HepG2 (cell line): Measurements from ENCODE around the gene CD244. TPM values are rescaled to one million over a fixed set of nuclear protein-coding genes. Genes with fewer than 3 reads are reported as not detected.

Experiments used
- ATAC-seq: fragments of 200-7000 bp; cut with Tn5 transposase; 3 replicates; pipeline ENCODE4 v1.9.1; 2020; ENCODE audit warnings: mild to moderate bottlenecking, moderate library complexity
- BruUV-seq: library from RNA; stranded (reverse); fragments of 400-500 nt; replicated peaks from 2 replicates; lab custom pipeline; 2021; lab: Mats Ljungman, UMichigan
- CTCF ChIA-PET: fragments of 300-600 bp; formaldehyde crosslinking; extraction: SDS; loops from one replicate; lab custom pipeline; 2021; ENCODE audit warnings: low total read pairs, inconsistent platforms, low intra/inter-chr PET ratio; lab: Yijun Ruan, JAX
- POLR2A ChIA-PET: fragments of 350-600 bp; sonication (Branson Sonifier 250); formaldehyde crosslinking; loops from one replicate; lab custom pipeline; 2020; ENCODE audit warnings: antibody characterized with exemption, inconsistent platforms; lab: Yijun Ruan, JAX
- DNase-seq: peaks from one replicate; pipeline ENCODE4 v3.0.0-alpha.2; 2015; ENCODE audit warnings: low spot score
- FAIRE-seq: peaks from 3 replicates; lab custom pipeline; 2011; peaks lifted over from hg19 to GRCh38; lab: Jason Lieb, UNC
- H2AFZ ChIP-seq: one replicate; pipeline ENCODE4 v1.6.1; 2011; ENCODE audit warnings: low read length, inconsistent platforms
- H3K27ac ChIP-seq: fragments of 300-600 bp; 3 replicates; pipeline ENCODE4 v1.8.0; 2011; ENCODE audit warnings: mixed run types, mild to moderate bottlenecking, mixed read lengths, low read length, inconsistent platforms; ENCODE audit not compliant: insufficient read depth; ENCODE audit errors: extremely low read length
- H3K27me3 ChIP-seq, 2 experiments: fragments of 200-600 bp in 1 of 2; 2 replicates in 1 of 2; 3 replicates in 1 of 2; pipeline versions ENCODE4 v1.6.0 to v1.8.0; 2011; ENCODE audit warnings: low read length in 2 of 2, mild to moderate bottlenecking in 2 of 2, moderate library complexity in 2 of 2, inconsistent platforms in 1 of 2; ENCODE audit not compliant: insufficient read depth in 2 of 2, control insufficient read depth in 1 of 2
- H3K36me3 ChIP-seq, 2 experiments: fragments of 200-600 bp in 1 of 2; replicated peaks in 1 of 2; 2 replicates in 1 of 2; 3 replicates in 1 of 2; pipeline versions ENCODE4 v1.5.1 to v1.8.0; 2011; ENCODE audit warnings: low read length in 2 of 2, inconsistent platforms in 1 of 2; ENCODE audit not compliant: insufficient read depth in 2 of 2, control insufficient read depth in 1 of 2
- H3K4me1 ChIP-seq: 2 replicates; pipeline ENCODE4 v1.5.1; 2012; ENCODE audit warnings: low read length, inconsistent platforms; ENCODE audit not compliant: insufficient read depth
- H3K4me2 ChIP-seq: 2 replicates; pipeline ENCODE4 v1.6.0; 2011; ENCODE audit warnings: low read depth, low read length, inconsistent platforms
- H3K4me3 ChIP-seq, 3 experiments: fragments of 200-600 bp in 1 of 3; sonication (generic), shearing (Covaris generic) in 1 of 3; replicated peaks in 1 of 3; 2 replicates each; pipeline ENCODE4 v1.5.1; 2011 to 2016; ENCODE audit warnings: low read length in 3 of 3, inconsistent platforms in 2 of 3, low read depth in 2 of 3, mild to moderate bottlenecking in 2 of 3, control low read depth in 1 of 3, mixed read lengths in 1 of 3; ENCODE audit not compliant: insufficient read depth in 1 of 3
- H3K79me2 ChIP-seq: one replicate; pipeline ENCODE4 v1.6.1; 2011; ENCODE audit warnings: low read length, inconsistent platforms; ENCODE audit not compliant: insufficient read depth
- H3K9ac ChIP-seq: 2 replicates; pipeline ENCODE4 v1.6.0; 2011; ENCODE audit warnings: mild to moderate bottlenecking, low read depth, low read length, inconsistent platforms; ENCODE audit not compliant: insufficient read depth
- H3K9me3 ChIP-seq: 2 replicates; pipeline ENCODE4 v1.5.1; 2012; ENCODE audit warnings: mild to moderate bottlenecking, low read length
- H4K20me1 ChIP-seq: 2 replicates; pipeline ENCODE4 v1.6.0; 2011; ENCODE audit warnings: inconsistent platforms, mild to moderate bottlenecking, low read length, moderate library complexity; ENCODE audit not compliant: insufficient read depth
- BCL3 ChIP-seq: sonication (generic); formaldehyde crosslinking; IDR thresholded peaks from 2 replicates; pipeline ENCODE4 v1.5.1; 2020; ENCODE audit warnings: mild to moderate bottlenecking, missing genetic modification reagents, moderate library complexity
- BRD4 ChIP-seq: sonication (generic); formaldehyde crosslinking; IDR thresholded peaks from 2 replicates; pipeline ENCODE4 v1.4.0; 2020; ENCODE audit warnings: missing genetic modification reagents
- IRX3 ChIP-seq: sonication (generic); formaldehyde crosslinking; IDR thresholded peaks from 2 replicates; pipeline ENCODE4 v1.8.1; 2023; ENCODE audit warnings: mild to moderate bottlenecking, low read depth, missing genetic modification reagents, borderline replicate concordance
- NCOR1 ChIP-seq: fragments of 200-600 bp; sonication (generic); IDR thresholded peaks from 2 replicates; pipeline ENCODE4 v1.7.0; 2017; ENCODE audit warnings: antibody characterized with exemption, low read length, borderline replicate concordance
- POLR2AphosphoS5 ChIP-seq: IDR thresholded peaks from 2 replicates; pipeline ENCODE4 v1.6.1; 2012; ENCODE audit warnings: low read depth, low read length
- PTBP1 ChIP-seq: fragments of 200-400 bp; formaldehyde crosslinking; IDR thresholded peaks from 2 replicates; pipeline ENCODE4 v1.6.1; 2018; ENCODE audit warnings: low read length, low read depth; ENCODE audit not compliant: poor library complexity, severe bottlenecking
- RXRA ChIP-seq: sonication (generic); formaldehyde crosslinking; IDR thresholded peaks from 2 replicates; pipeline ENCODE4 v1.5.1; 2020; ENCODE audit warnings: missing genetic modification reagents
- ZMYM4 ChIP-seq: sonication (generic); formaldehyde crosslinking; IDR thresholded peaks from 2 replicates; pipeline ENCODE4 v1.8.1; 2023; ENCODE audit warnings: mild to moderate bottlenecking, missing genetic modification reagents
- ZNF224 ChIP-seq: sonication (generic); formaldehyde crosslinking; IDR thresholded peaks from 2 replicates; pipeline ENCODE4 v1.5.0; 2020; ENCODE audit warnings: mild to moderate bottlenecking, missing genetic modification reagents
- ZNF674 ChIP-seq: sonication (generic); formaldehyde crosslinking; IDR thresholded peaks from 2 replicates; pipeline ENCODE4 v1.5.0; 2020; ENCODE audit warnings: low read depth, mild to moderate bottlenecking, missing genetic modification reagents
- ZSCAN31 ChIP-seq: sonication (generic); formaldehyde crosslinking; IDR thresholded peaks from 2 replicates; pipeline ENCODE4 v1.5.0; 2020; ENCODE audit warnings: low read depth, mild to moderate bottlenecking, missing genetic modification reagents
- WGBS: methylation state at CpG from one replicate; pipeline ENCODE4 v1.1.6; 2017; ENCODE audit warnings: low lambda C conversion rate; 5-methylcytosine and 5-hydroxymethylcytosine counted together
- in situ Hi-C: cut with HindIII; loops from 2 replicates; pipeline ENCODE4 v1.10.0; 2017; ENCODE audit warnings: low pct_unique_long_range_greater_than_20kb; ENCODE audit not compliant: extremely low pct_ligation_motif_present
- intact Hi-C: fragments of 100-400 bp; cut with micrococcal nuclease; formaldehyde crosslinking; loops from one replicate; pipeline ENCODE4 v1.10.0; 2022; ENCODE audit not compliant: unreplicated experiment
- polyA plus RNA-seq, 8 experiments: library from polyadenylated mRNA; depleted of rRNA in 3 of 8; stranded (reverse) in 7 of 8; unstranded in 1 of 8; fragments of >200 nt; fragmentation: Illumina TruSeq in 4 of 8; extraction: Trizol in 4 of 8; gene quantifications; 2 replicates each; pipeline versions ENCODE4 v1.2.1 to v1.2.3, GENCODE V29; 2011 to 2016; ENCODE audit warnings: low read depth in 4 of 8, missing spikeins in 1 of 8, mixed read lengths in 1 of 8; ENCODE audit not compliant: insufficient read depth in 1 of 8
- total RNA-seq, 5 experiments: library from RNA; depleted of rRNA; stranded (reverse); fragments of >200 nt; fragmentation: Illumina TruSeq; extraction: Trizol; gene quantifications; 2 replicates each; pipeline ENCODE4 v1.2.3, GENCODE V29; 2016; ENCODE audit warnings: low read depth in 1 of 5

CD244 gene
- total and polyA plus RNA-seq, 2 of the 13 experiments (the other 11 are each of a cell fraction or from before 2014, with no cell fraction given) = 0.09 TPM; not detected in 1

- 39% methylated on average over 2 of the region's 2 CpGs for WGBS
- in situ Hi-C loops = loop anchor here (10.0 kb wide), 1 partner anchor 52 kb away; no protein-coding TSS in a partner anchor
- Histone ChIP-seq H2AFZ (no peak overlapping the region), H4K20me1 (no peaks in the 10 kb centered on the region), H3K79me2 (no peaks in the 10 kb centered on the region), H3K9me3 (no peaks in the 10 kb centered on the region), H3K27me3 (no peaks in the 10 kb centered on the region; a peak in 2 of 5 replicates), H3K4me3 (no peak overlapping the region), H3K4me1 (no peaks in the 10 kb centered on the region), H3K9ac (no peak overlapping the region), H3K4me2 (no peak overlapping the region), H3K36me3 (no peaks in the 10 kb centered on the region), H3K27ac (no peak overlapping the region)
- no TSS peak for BruUV-seq
- ATAC-seq (no peak), FAIRE-seq (no peak), DNase-seq (no peak)
- ChIA-PET POLR2A (no interaction called here), CTCF (no interaction called here)
- intact Hi-C loops = no loop called here
- TF ChIP-seq ZNF224 (CRISPR knock-in tag) (no peak), NCOR1 (no peak), BCL3 (CRISPR knock-in tag) (no peak), POLR2AphosphoS5 (no peak), ZSCAN31 (CRISPR knock-in tag) (no peak), ZMYM4 (CRISPR knock-in tag) (no peak)
Measured at GRCh38 chr1:160887071-160887470, 24.4 kb upstream of the CD244 start.

- no peaks in the 10 kb centered on the region for H3K9me3 ChIP-seq
- WGBS = 40% methylated on average over 5 of the region's 5 CpGs
- no peak within 1 kb of the TSS for H3K4me3 ChIP-seq
- H2AFZ ChIP-seq = no peak within 1 kb of the TSS
- DNase-seq (no peak), FAIRE-seq (no peak), ATAC-seq (no peak)
- H3K4me1 ChIP-seq = no peaks in the 10 kb centered on the region
- H4K20me1 ChIP-seq = no peaks in the 10 kb centered on the region
- no peaks in the 10 kb centered on the region for H3K79me2 ChIP-seq
- no peak for TF ChIP-seq RXRA (CRISPR knock-in tag)
- no peak for TF ChIP-seq IRX3 (CRISPR knock-in tag)
- no peak for TF ChIP-seq ZNF674 (CRISPR knock-in tag)
- TF ChIP-seq PTBP1 = no peak
- TF ChIP-seq BRD4 (CRISPR knock-in tag) = no peak
- no peak within 1 kb of the TSS for H3K9ac ChIP-seq
- H3K36me3 ChIP-seq = no peaks in the 10 kb centered on the region
- H3K27me3 ChIP-seq = no peaks in the 10 kb centered on the region; a peak in 2 of 5 replicates
- H3K27ac ChIP-seq = no peak within 1 kb of the TSS
- no TSS peak for BruUV-seq
- ChIA-PET POLR2A (no interaction called here), CTCF (interaction anchor here (1.0 kb wide), 1 partner anchor 50 kb away, joined by 3 read pairs; no protein-coding TSS in a partner anchor)
- in situ Hi-C loops = loop anchor here (10.0 kb wide), 1 partner anchor 50 kb away; no protein-coding TSS in a partner anchor
- H3K4me2 ChIP-seq = no peak within 1 kb of the TSS
- intact Hi-C loops = loop anchor here (2.0 kb wide), 1 partner anchor 50 kb away; no protein-coding TSS in a partner anchor
Measured at GRCh38 chr1:160885042-160885441, 22.4 kb upstream of the CD244 start, which contains the start of gene ITLN1. Gene ITLN1 (minus strand): TSS chr1:160885180. CDS start chr1:160884877, 303 bp downstream.
